OCI-M1 (cell line): ENCODE measurements around the gene BTBD9.

ENCODE experiments used
- DNase-seq: peaks from one replicate; lab custom pipeline; 2025; lab: John Stamatoyannopoulos, UW

BTBD9 gene

GRCh38 chr6:38593998-38594665 is 45.6 kb downstream of the BTBD9 start:
- DNase-seq = no peak

- no peak for DNase-seq
Measured at GRCh38 chr6:38593409-38593808, 46.3 kb downstream of the BTBD9 start.

- DNase-seq = no peak
Measured at GRCh38 chr6:38591439-38591838, 48.3 kb downstream of the BTBD9 start.

GRCh38 chr6:38589367-38589720 is 50.4 kb downstream of the BTBD9 start:
- no peak for DNase-seq

GRCh38 chr6:38588631-38589366 is 50.9 kb downstream of the BTBD9 start:
- no peak for DNase-seq

- DNase-seq = no peak
Measured at GRCh38 chr6:38587766-38588362, 51.9 kb downstream of the BTBD9 start.

- DNase-seq = no peak
Measured at GRCh38 chr6:38586992-38587391, 52.7 kb downstream of the BTBD9 start.

GRCh38 chr6:38584731-38585130 is 55.0 kb downstream of the BTBD9 start:
- DNase-seq = no peak

- no peak for DNase-seq
Measured at GRCh38 chr6:38583523-38583922, 56.2 kb downstream of the BTBD9 start.

- peak; percentile 41 for DNase-seq
Measured at GRCh38 chr6:38580030-38580429, 59.7 kb downstream of the BTBD9 start.

- peak; percentile 45 for DNase-seq
Measured at GRCh38 chr6:38579010-38579628, 60.6 kb downstream of the BTBD9 start.

GRCh38 chr6:38578075-38578474 is 61.7 kb downstream of the BTBD9 start:
- DNase-seq = no peak

- no peak for DNase-seq
Measured at GRCh38 chr6:38577492-38577891, 62.2 kb downstream of the BTBD9 start.

- peak; percentile 57 for DNase-seq
Measured at GRCh38 chr6:38573801-38574395, 65.8 kb downstream of the BTBD9 start.

GRCh38 chr6:38572186-38572813 is 67.4 kb downstream of the BTBD9 start:
- peak; percentile 40 for DNase-seq

- no peak for DNase-seq
Measured at GRCh38 chr6:38571721-38572120, 68.0 kb downstream of the BTBD9 start.

- peak; percentile 63 for DNase-seq
Measured at GRCh38 chr6:38570750-38571149, 69.0 kb downstream of the BTBD9 start.

GRCh38 chr6:38567436-38567835 is 72.3 kb downstream of the BTBD9 start:
- DNase-seq = no peak

- no peak for DNase-seq
Measured at GRCh38 chr6:38566295-38567030, 73.3 kb downstream of the BTBD9 start.

- DNase-seq = no peak
Measured at GRCh38 chr6:38564301-38564700, 75.4 kb downstream of the BTBD9 start.

- DNase-seq = no peak
Measured at GRCh38 chr6:38555606-38556005, 84.1 kb downstream of the BTBD9 start.
